Astrocyte (in vitro differentiated cells and primary cell): ENCODE data around the gene CDK7. TPM values are rescaled to one million over a fixed set of nuclear protein-coding genes. Genes with fewer than 3 reads are reported as not detected.
A peak's percentile ranks its signal among the peaks of the same experiment; 100 is the strongest.

Experiments
- DNase-seq: peaks from one replicate; pipeline ENCODE4 v3.0.0-alpha.2; 2010; ENCODE audit warnings: low read depth
- FAIRE-seq: peaks from 2 replicates; lab custom pipeline; 2011; peaks lifted over from hg19 to GRCh38; lab: Jason Lieb, UNC
- H2AFZ ChIP-seq: 2 replicates; pipeline ENCODE4 v1.6.0; 2012; ENCODE audit warnings: low read depth, low read length, inconsistent platforms
- H3K27ac ChIP-seq: 2 replicates; pipeline ENCODE4 v1.5.1; 2011; ENCODE audit warnings: low read depth, low read length, inconsistent platforms
- H3K27me3 ChIP-seq: 2 replicates; pipeline ENCODE4 v1.6.0; 2011; ENCODE audit warnings: low read length, inconsistent platforms; ENCODE audit not compliant: insufficient read depth
- H3K36me3 ChIP-seq: 2 replicates; pipeline ENCODE4 v1.5.1; 2011; ENCODE audit warnings: low read length, inconsistent platforms; ENCODE audit not compliant: insufficient read depth
- H3K4me1 ChIP-seq: 2 replicates; pipeline ENCODE4 v1.5.1; 2011; ENCODE audit warnings: low read length, inconsistent platforms; ENCODE audit not compliant: insufficient read depth
- H3K4me2 ChIP-seq: 2 replicates; pipeline ENCODE4 v1.6.0; 2012; ENCODE audit warnings: low read length, inconsistent platforms
- H3K4me3 ChIP-seq: 2 replicates; pipeline ENCODE4 v1.5.1; 2011; ENCODE audit warnings: low read depth, mild to moderate bottlenecking, low read length, inconsistent platforms; ENCODE audit not compliant: insufficient read depth
- H3K79me2 ChIP-seq: 2 replicates; pipeline ENCODE4 v1.6.0; 2012; ENCODE audit warnings: mild to moderate bottlenecking, low read length, inconsistent platforms; ENCODE audit not compliant: insufficient read depth
- H3K9ac ChIP-seq: 2 replicates; pipeline ENCODE4 v1.6.0; 2012; ENCODE audit warnings: mild to moderate bottlenecking, low read length, inconsistent platforms
- H3K9me3 ChIP-seq: 2 replicates; pipeline ENCODE4 v1.5.1; 2012; ENCODE audit warnings: low read depth, mild to moderate bottlenecking, low read length, inconsistent platforms; ENCODE audit not compliant: insufficient read depth
- H4K20me1 ChIP-seq: 2 replicates; pipeline ENCODE4 v1.6.0; 2012; ENCODE audit warnings: low read length, inconsistent platforms; ENCODE audit not compliant: insufficient read depth
- H3K27ac Mint-ChIP-seq: one replicate; pipeline ENCODE4 v1.8.0; 2021; ENCODE audit warnings: mild to moderate bottlenecking, mixed read lengths; ENCODE audit not compliant: unreplicated experiment
- H3K27me3 Mint-ChIP-seq: one replicate; pipeline ENCODE4 v1.8.0; 2021; ENCODE audit warnings: low read depth, mixed read lengths; ENCODE audit not compliant: unreplicated experiment
- H3K36me3 Mint-ChIP-seq: one replicate; pipeline ENCODE4 v1.8.0; 2021; ENCODE audit warnings: low read depth, mixed read lengths; ENCODE audit not compliant: unreplicated experiment
- H3K4me1 Mint-ChIP-seq: one replicate; pipeline ENCODE4 v1.8.0; 2021; ENCODE audit warnings: low read depth, mixed read lengths; ENCODE audit not compliant: unreplicated experiment
- H3K4me3 Mint-ChIP-seq: one replicate; pipeline ENCODE4 v1.8.0; 2021; ENCODE audit warnings: mild to moderate bottlenecking, moderate library complexity, mixed read lengths; ENCODE audit not compliant: unreplicated experiment
- H3K9me3 Mint-ChIP-seq: one replicate; pipeline ENCODE4 v1.8.0; 2021; ENCODE audit warnings: mild to moderate bottlenecking, mixed read lengths; ENCODE audit not compliant: unreplicated experiment
- CTCF ChIP-seq: IDR thresholded peaks from 2 replicates; pipeline ENCODE4 v1.5.1; 2011; ENCODE audit warnings: low read depth, mild to moderate bottlenecking, inconsistent platforms, low read length, moderate library complexity; ENCODE audit not compliant: insufficient read depth
- EZH2 ChIP-seq: IDR thresholded peaks from 2 replicates; pipeline ENCODE4 v1.6.1; 2012; ENCODE audit warnings: mild to moderate bottlenecking, low read length, inconsistent platforms; ENCODE audit not compliant: insufficient read depth
- total RNA-seq: library from RNA; stranded (reverse); gene quantifications from 2 replicates; pipeline ENCODE4 v1.2.1, GENCODE V29; 2021

CDK7 gene
- total RNA-seq, 1 donor from 2014 or later: 58.3 TPM

GRCh38 chr5:69281114-69281513 lies 46.4 kb downstream of the CDK7 start:
- H3K4me1 ChIP-seq: no peaks in the 10 kb centered on the region
- no peak overlapping the region for H3K4me2 ChIP-seq
- H3K9ac ChIP-seq: no peak overlapping the region
- TF ChIP-seq CTCF (no peak), EZH2 (no peak)
- H3K27me3 ChIP-seq: no peaks in the 10 kb centered on the region
- FAIRE-seq (no peak), DNase-seq (no peak)
- H4K20me1 ChIP-seq: no peaks in the 10 kb centered on the region
- Mint-ChIP-seq H3K27ac (no peak overlapping the region), H3K9me3 (no peaks in the 10 kb centered on the region), H3K27me3 (no peaks in the 10 kb centered on the region), H3K4me3 (no peak overlapping the region), H3K4me1 (peaks cover 8% of the 10 kb centered on the region), H3K36me3 (peaks cover 32% of the 10 kb centered on the region)
- no peak overlapping the region for H2AFZ ChIP-seq
- no peaks in the 10 kb centered on the region for H3K79me2 ChIP-seq
- H3K4me3 ChIP-seq: no peak overlapping the region
- H3K27ac ChIP-seq: no peak overlapping the region
- peaks cover 28% of the 10 kb centered on the region for H3K36me3 ChIP-seq
- H3K9me3 ChIP-seq: no peaks in the 10 kb centered on the region

- Mint-ChIP-seq H3K9me3 (no peaks in the 10 kb centered on the region), H3K4me1 (peaks cover 6% of the 10 kb centered on the region), H3K4me3 (no peak overlapping the region), H3K36me3 (peaks cover 35% of the 10 kb centered on the region), H3K27ac (peak overlapping the region; percentile 7), H3K27me3 (no peaks in the 10 kb centered on the region)
- no peak overlapping the region for H3K4me2 ChIP-seq
- no peak for DNase-seq
- no peak overlapping the region for H3K4me3 ChIP-seq
- H4K20me1 ChIP-seq: no peaks in the 10 kb centered on the region
- FAIRE-seq: no peak
- no peak for TF ChIP-seq CTCF
- no peak for TF ChIP-seq EZH2
- no peaks in the 10 kb centered on the region for H3K79me2 ChIP-seq
- H3K9ac ChIP-seq: no peak overlapping the region
- no peaks in the 10 kb centered on the region for H3K9me3 ChIP-seq
- H3K27me3 ChIP-seq: no peaks in the 10 kb centered on the region
- no peak overlapping the region for H3K27ac ChIP-seq
- H2AFZ ChIP-seq: no peak overlapping the region
- no peaks in the 10 kb centered on the region for H3K4me1 ChIP-seq
- H3K36me3 ChIP-seq: peaks cover 22% of the 10 kb centered on the region
These were observed 49.5 kb downstream of the CDK7 start for GRCh38 chr5:69284203-69284602.

- Mint-ChIP-seq H3K4me3 (no peak overlapping the region), H3K9me3 (no peaks in the 10 kb centered on the region), H3K27me3 (no peaks in the 10 kb centered on the region), H3K36me3 (peaks cover 25% of the 10 kb centered on the region), H3K27ac (no peak overlapping the region), H3K4me1 (peaks cover 6% of the 10 kb centered on the region)
- Histone ChIP-seq H2AFZ (no peak overlapping the region), H4K20me1 (no peaks in the 10 kb centered on the region), H3K9ac (no peak overlapping the region), H3K79me2 (no peaks in the 10 kb centered on the region), H3K36me3 (peaks cover 10% of the 10 kb centered on the region), H3K27ac (no peak overlapping the region), H3K4me3 (no peak overlapping the region), H3K27me3 (no peaks in the 10 kb centered on the region), H3K4me2 (no peak overlapping the region), H3K4me1 (no peaks in the 10 kb centered on the region), H3K9me3 (no peaks in the 10 kb centered on the region)
- FAIRE-seq: no peak
- TF ChIP-seq EZH2 (no peak), CTCF (no peak)
- DNase-seq: no peak
These were observed 50.9 kb downstream of the CDK7 start for GRCh38 chr5:69285448-69286116.
